SK-N-SH (cell line): ENCODE measurements around the gene THAP3. TPM values are rescaled to one million over a fixed set of nuclear protein-coding genes. Genes with fewer than 3 reads are reported as not detected.

Experiments used
- CTCF ChIA-PET: fragments of 300-600, 350-600 bp; formaldehyde crosslinking; extraction: SDS; loops from one replicate; lab custom pipeline; 2021; lab: Yijun Ruan, JAX
- POLR2A ChIA-PET: fragments of 350-600 bp; sonication (Branson Sonifier 250); formaldehyde crosslinking; extraction: SDS; loops from one replicate; lab custom pipeline; 2020; ENCODE audit warnings: antibody characterized with exemption, inconsistent platforms; lab: Yijun Ruan, JAX
- DNase-seq: peaks from one replicate; pipeline ENCODE4 v3.0.0; 2012
- H2AFZ ChIP-seq: fragments of 200-600 bp; sonication (generic); 2 replicates; pipeline ENCODE4 v1.8.1; 2016; ENCODE audit warnings: antibody characterized with exemption, mild to moderate bottlenecking, low read depth
- H3F3A ChIP-seq: fragments of 200-600 bp; sonication (generic); replicated peaks from 2 replicates; pipeline ENCODE3; 2016; ENCODE audit warnings: antibody characterized with exemption, mild to moderate bottlenecking; ENCODE audit not compliant: insufficient read depth
- H3K27ac ChIP-seq, 2 experiments: fragments of 200-500 bp in 1 of 2; fragments of 200-600 bp in 1 of 2; sonication (Bioruptor generic) in 1 of 2; sonication (generic), shearing (Covaris generic) in 1 of 2; 2 replicates each; pipeline versions ENCODE4 v1.5.1 to v1.6.1; 2014 to 2016; ENCODE audit warnings: low read depth in 2 of 2, inconsistent platforms in 1 of 2, low read length in 1 of 2, mild to moderate bottlenecking in 1 of 2, mixed read lengths in 1 of 2
- H3K27me3 ChIP-seq: fragments of 200-600 bp; sonication (generic), shearing (Covaris generic); 2 replicates; pipeline ENCODE4 v1.6.1; 2016; ENCODE audit warnings: mixed run types; ENCODE audit not compliant: insufficient read depth
- H3K36me3 ChIP-seq, 2 experiments: fragments of 200-500 bp in 1 of 2; fragments of 200-600 bp in 1 of 2; sonication (Bioruptor generic) in 1 of 2; sonication (generic) in 1 of 2; replicated peaks in 1 of 2; 2 replicates each; pipeline versions ENCODE3 to v1.5.1; 2014 to 2016; ENCODE audit warnings: low read length in 1 of 2, mild to moderate bottlenecking in 1 of 2; ENCODE audit not compliant: insufficient read depth in 2 of 2, control insufficient read depth in 1 of 2
- H3K4me1 ChIP-seq, 2 experiments: fragments of 200-500 bp in 1 of 2; fragments of 200-600 bp in 1 of 2; sonication (Bioruptor generic) in 1 of 2; sonication (generic), shearing (Covaris generic) in 1 of 2; 2 replicates each; pipeline versions ENCODE4 v1.5.1 to v1.6.1; 2014 to 2016; ENCODE audit warnings: low read depth in 1 of 2, low read length in 1 of 2, mixed run types in 1 of 2; ENCODE audit not compliant: insufficient read depth in 2 of 2, control insufficient read depth in 1 of 2
- H3K4me2 ChIP-seq: fragments of 200-600 bp; sonication (generic), shearing (Covaris generic); 2 replicates; pipeline ENCODE4 v1.6.1; 2017; ENCODE audit warnings: mixed run types
- H3K4me3 ChIP-seq, 2 experiments: fragments of 200-500 bp in 1 of 2; fragments of 200-600 bp in 1 of 2; sonication (Bioruptor generic) in 1 of 2; sonication (generic), shearing (Covaris generic) in 1 of 2; 2 replicates each; pipeline versions ENCODE4 v1.5.1 to v1.8.1; 2014 to 2016; ENCODE audit warnings: low read depth in 2 of 2, inconsistent platforms in 1 of 2, low read length in 1 of 2, mild to moderate bottlenecking in 1 of 2, mixed read lengths in 1 of 2, moderate library complexity in 1 of 2
- H3K79me2 ChIP-seq: fragments of 200-600 bp; sonication (generic); 2 replicates; pipeline ENCODE4 v1.8.1; 2017; ENCODE audit warnings: mild to moderate bottlenecking; ENCODE audit not compliant: insufficient read depth
- H3K9ac ChIP-seq: fragments of 200-600 bp; sonication (generic); 2 replicates; pipeline ENCODE4 v1.6.1; 2017; ENCODE audit warnings: mixed run types
- H3K9me2 ChIP-seq: fragments of 200-600 bp; sonication (generic); 2 replicates; pipeline ENCODE4 v1.6.1; 2017; ENCODE audit warnings: mixed run types
- H3K9me3 ChIP-seq: fragments of 200-600 bp; sonication (generic); 2 replicates; pipeline ENCODE4 v1.6.1; 2017; ENCODE audit warnings: mixed run types, mild to moderate bottlenecking, moderate library complexity
- H4K20me1 ChIP-seq: fragments of 200-600 bp; sonication (generic); 2 replicates; pipeline ENCODE4 v1.6.1; 2017; ENCODE audit warnings: mild to moderate bottlenecking, mixed run types; ENCODE audit not compliant: insufficient read depth
- CHD2 ChIP-seq: fragments of 150-350 bp; IDR thresholded peaks from 2 replicates; pipeline ENCODE4 v1.6.1; 2018; ENCODE audit warnings: low read length; ENCODE audit not compliant: partially characterized antibody
- FOSL2 ChIP-seq: IDR thresholded peaks from 2 replicates; pipeline ENCODE4 v1.4.0; 2012; ENCODE audit warnings: low read depth, mild to moderate bottlenecking, moderate library complexity, borderline replicate concordance
- MEF2A ChIP-seq: IDR thresholded peaks from 2 replicates; pipeline ENCODE4 v1.4.0; 2012; ENCODE audit warnings: low read depth, borderline replicate concordance
- NFIC ChIP-seq: IDR thresholded peaks from 2 replicates; pipeline ENCODE4 v1.4.0; 2012; ENCODE audit warnings: borderline replicate concordance
- PBX3 ChIP-seq: IDR thresholded peaks from 2 replicates; pipeline ENCODE4; 2012
- REST ChIP-seq: IDR thresholded peaks from 2 replicates; pipeline ENCODE4 v1.6.1; 2012; ENCODE audit warnings: mild to moderate bottlenecking, low read depth, low read length, moderate library complexity
- RFX5 ChIP-seq: IDR thresholded peaks from 2 replicates; pipeline ENCODE4 v1.6.1; 2012; ENCODE audit warnings: mild to moderate bottlenecking, improper control_type of control experiment, low read length
- TAF1 ChIP-seq: IDR thresholded peaks from 2 replicates; pipeline ENCODE4 v1.6.1; 2012; ENCODE audit warnings: low read depth, mild to moderate bottlenecking, low read length, moderate library complexity, borderline replicate concordance
- YY1 ChIP-seq: IDR thresholded peaks from 2 replicates; pipeline ENCODE4 v1.4.0; 2012; ENCODE audit warnings: low read depth, mild to moderate bottlenecking
- WGBS: methylation state at CpG from one replicate; pipeline ENCODE4 v1.1.6; 2017; ENCODE audit warnings: low lambda C conversion rate; 5-methylcytosine and 5-hydroxymethylcytosine counted together
- polyA plus RNA-seq, 3 experiments: library from polyadenylated mRNA; depleted of rRNA; stranded (reverse); fragments of >200 nt; gene quantifications; 2 replicates each; pipeline ENCODE4 v1.2.3, GENCODE V29; 2012

The THAP3 gene
- polyA plus RNA-seq (2012; rRNA removed): 10.0 and 11.1 TPM in 2 replicates
- 5.4 and 7.7 TPM in 2 replicates for polyA plus RNA-seq (2012; cell fraction: cytosol; rRNA removed)
- polyA plus RNA-seq (2012; cell fraction: nucleus; rRNA removed): 25.0 and 36.2 TPM in 2 replicates

- Histone ChIP-seq H3K9me2 (no peaks in the 10 kb centered on the region), H3K27ac (peak within 1 kb of the TSS; percentile 59 to 77), H3K4me1 (peaks cover 0 to 5% of the 10 kb centered on the region in 2 experiments; a peak in 1 of 4 replicates), H4K20me1 (peaks cover 16% of the 10 kb centered on the region; the same call in 1 of the 2 replicates), H3K36me3 (peaks cover 23 to 39% of the 10 kb centered on the region in 2 experiments), H3K9ac (peak within 1 kb of the TSS; percentile 70), H3K4me3 (peak within 1 kb of the TSS; percentile 72 to 82), H3K27me3 (no peaks in the 10 kb centered on the region), H3K4me2 (peak within 1 kb of the TSS; percentile 76), H3K79me2 (peaks cover 78% of the 10 kb centered on the region), H2AFZ (peak within 1 kb of the TSS; percentile 77; the same call in 1 of the 2 replicates), H3K9me3 (no peaks in the 10 kb centered on the region), H3F3A (peaks cover 23% of the 10 kb centered on the region)
- CTCF ChIA-PET: interaction anchor here (1.1 to 3.1 kb wide), 6 partner anchors 9 to 77 kb away, joined by 3 to 10 read pairs (median 5); partner anchors contain the start of genes DNAJC11, NOL9 and TAS1R1
- 9% methylated on average over 12 of the region's 73 CpGs for WGBS
- POLR2A ChIA-PET: interaction anchor here (0.6 kb wide), 1 partner anchor 45 kb away, joined by 3 read pairs; the partner anchor contains the start of gene ZBTB48
- TF ChIP-seq MEF2A (no peak), FOSL2 (no peak), RFX5 (no peak), YY1 (peak; percentile 97), TAF1 (no peak; the same call in 1 of the 2 replicates), PBX3 (peak; percentile 70), NFIC (peak; percentile 43; the same call in 1 of the 2 replicates), CHD2 (no peak), REST (no peak)
- peak; percentile 98 for DNase-seq
Measured at GRCh38 chr1:6624710-6625583, at the start of gene THAP3. Gene THAP3 (plus strand): TSS chr1:6624868. CDS start chr1:6625219, 351 bp downstream.
